HG03060 (cell line): Measurements from ENCODE around the gene MYL6.
"Not testable (repeated sequence)": the region's sequence is repeated elsewhere in the genome, so short reads cannot be mapped to it uniquely, and the experiment has no call there.

Source experiments
- ATAC-seq: cut with Tn5 transposase; IDR thresholded peaks from one replicate; pipeline ENCODE4 v1.9.1; 2021; ENCODE audit warnings: low read depth, moderate number of reproducible peaks; ENCODE audit not compliant: unreplicated experiment

Gene MYL6

DNA sequence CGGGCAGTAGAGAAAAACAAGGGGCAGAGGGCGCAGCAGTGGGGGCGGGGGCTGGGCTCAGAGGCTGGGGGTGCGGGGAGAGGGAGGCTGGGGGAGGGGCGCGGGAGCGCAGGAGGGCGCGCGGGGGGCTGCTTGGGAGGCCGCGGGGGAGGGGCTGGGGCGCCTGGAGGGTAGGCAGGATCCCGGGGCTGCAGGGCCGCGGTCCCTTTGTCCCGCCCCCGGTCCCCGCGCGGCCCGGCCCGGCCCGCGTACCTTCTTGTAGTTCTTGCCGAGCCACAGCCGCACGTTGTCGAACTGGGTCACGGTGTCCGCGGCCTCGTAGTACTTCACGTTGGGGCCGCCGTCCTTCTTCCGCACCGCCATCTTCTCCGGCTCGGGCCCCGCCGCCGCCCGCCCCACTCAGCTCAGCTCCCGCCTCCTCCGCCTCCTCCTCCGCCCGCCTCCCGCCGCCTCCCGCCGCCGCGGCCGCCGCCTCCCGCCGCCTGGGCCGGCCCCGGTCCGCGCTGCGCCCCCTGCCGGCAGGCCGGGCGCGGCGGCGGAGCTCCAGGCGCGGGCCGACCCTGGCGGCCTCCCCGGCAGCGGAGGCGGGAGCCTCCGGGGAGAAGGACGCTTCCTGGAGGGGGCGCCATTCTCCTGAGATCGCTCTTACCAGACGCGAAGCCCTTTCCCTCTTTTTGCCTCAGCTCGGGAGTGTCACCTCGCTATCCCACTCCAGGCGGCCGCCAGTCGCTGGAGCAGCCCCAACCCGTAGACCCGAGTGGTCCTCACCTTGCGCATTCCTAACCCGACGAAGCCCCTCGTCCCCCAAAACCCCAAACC lies 31.1 kb downstream of the MYL6 start, which contains the start of gene SMARCC2:
TSS of gene SMARCC2 (minus strand) at position 385 of the 819 bp plus-strand sequence. CDS start at position 363, 22 bp downstream.
- ATAC-seq, result no peak

DNA sequence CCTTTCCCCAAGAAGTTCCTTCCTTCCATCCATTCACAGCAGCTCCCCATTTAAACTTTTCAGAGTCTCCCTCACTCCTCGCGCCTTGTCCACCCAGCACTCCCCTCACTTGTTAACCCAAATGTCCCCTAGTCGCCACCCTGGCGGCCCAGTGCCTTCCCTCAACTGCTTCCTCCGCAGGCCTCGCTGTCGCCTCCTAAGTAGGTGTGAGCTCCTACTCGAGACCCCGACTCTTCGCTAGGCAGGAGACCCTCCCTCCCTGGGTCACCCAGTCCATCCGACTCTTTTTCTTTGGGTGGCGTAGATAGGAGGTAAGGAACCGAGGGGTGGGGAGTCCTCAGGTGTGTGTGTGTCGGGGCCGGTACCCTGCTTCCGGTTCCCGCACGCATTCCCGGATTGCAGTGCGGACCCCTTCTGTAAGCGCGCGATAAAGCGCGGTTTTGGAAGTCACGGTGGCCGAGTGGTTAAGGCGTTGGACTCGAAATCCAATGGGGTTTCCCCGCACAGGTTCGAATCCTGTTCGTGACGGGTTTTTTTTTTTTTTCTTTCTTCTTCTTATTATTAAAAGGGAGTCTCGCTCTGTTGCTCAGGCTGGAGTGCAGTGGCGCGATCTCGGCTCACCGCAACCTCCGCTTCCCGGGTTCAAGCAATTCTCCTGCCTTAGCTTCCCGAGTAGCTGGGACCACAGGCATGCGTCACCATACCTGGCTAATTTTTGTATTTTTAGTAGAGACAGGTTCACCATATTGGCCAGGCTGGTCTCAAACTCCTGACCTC lies 31.9 kb downstream of the MYL6 start:
- ATAC-seq, result peak; percentile 38

DNA sequence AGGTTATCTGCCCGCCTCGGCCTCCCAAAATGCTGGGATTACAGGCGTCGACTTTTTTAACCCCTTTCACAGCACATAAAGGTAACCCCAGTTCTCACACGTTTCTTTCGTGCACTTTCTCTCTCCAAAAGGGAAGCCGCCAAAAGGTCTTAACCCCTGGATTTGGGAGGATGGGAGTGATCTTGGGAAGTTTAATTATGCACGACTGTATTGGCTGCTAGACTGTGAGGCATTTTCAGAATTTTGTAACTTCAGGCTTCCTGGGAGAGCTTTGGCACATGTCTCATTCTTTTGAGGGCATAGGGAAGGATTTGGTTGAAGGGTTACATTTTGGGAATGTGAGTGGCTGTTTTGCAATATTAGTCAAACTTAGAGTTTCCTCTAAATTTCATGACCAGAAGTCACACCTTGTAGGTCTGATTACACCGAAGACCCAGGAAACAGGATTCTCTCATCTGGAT lies 32.6 kb downstream of the MYL6 start:
- ATAC-seq, result no peak

DNA sequence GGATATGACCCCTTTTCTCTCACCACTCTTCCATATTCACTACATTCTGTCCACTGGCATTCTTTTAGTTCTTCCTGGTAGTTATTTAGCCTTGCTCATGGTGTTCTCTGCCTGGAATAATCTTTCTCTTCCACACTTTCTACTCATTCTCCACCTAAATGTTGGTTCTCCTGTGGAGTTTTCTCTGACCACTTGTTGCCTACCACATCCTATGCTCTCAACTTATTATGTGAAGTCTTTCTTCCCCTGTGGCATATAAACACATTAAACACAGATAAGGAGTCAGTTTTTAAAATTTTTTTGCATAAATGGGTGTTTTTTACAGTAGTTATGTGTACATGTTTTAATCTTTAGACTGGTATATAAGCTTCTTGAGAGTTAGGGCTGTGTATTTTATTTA lies 34.4 kb downstream of the MYL6 start:
- no peak for ATAC-seq

DNA sequence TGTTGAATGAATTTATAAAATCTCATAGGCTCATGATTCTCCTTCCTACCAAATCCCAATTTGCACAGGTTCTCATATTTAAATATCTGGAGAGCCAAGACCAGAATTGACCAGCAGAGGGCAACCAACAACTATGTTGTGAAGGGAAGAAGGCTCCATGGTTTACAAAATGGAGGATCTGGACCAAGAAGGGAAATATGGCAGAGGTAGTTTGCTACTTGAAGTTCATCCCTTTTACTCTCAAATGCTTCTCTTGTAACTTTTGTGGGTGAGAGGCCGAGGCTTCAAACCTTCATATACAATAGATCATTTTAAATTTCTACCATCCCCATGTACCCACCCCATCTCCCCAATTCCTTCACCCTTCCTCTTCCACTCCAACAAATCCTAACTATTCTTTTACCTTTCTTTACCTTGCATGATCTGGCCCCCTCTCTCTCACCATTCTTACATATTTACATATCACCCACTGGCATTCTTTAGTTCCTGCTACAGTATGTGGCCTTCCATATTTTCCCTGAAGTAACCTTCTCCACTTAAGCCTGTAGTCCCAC lies 34.9 kb downstream of the MYL6 start:
- no peak for ATAC-seq

DNA sequence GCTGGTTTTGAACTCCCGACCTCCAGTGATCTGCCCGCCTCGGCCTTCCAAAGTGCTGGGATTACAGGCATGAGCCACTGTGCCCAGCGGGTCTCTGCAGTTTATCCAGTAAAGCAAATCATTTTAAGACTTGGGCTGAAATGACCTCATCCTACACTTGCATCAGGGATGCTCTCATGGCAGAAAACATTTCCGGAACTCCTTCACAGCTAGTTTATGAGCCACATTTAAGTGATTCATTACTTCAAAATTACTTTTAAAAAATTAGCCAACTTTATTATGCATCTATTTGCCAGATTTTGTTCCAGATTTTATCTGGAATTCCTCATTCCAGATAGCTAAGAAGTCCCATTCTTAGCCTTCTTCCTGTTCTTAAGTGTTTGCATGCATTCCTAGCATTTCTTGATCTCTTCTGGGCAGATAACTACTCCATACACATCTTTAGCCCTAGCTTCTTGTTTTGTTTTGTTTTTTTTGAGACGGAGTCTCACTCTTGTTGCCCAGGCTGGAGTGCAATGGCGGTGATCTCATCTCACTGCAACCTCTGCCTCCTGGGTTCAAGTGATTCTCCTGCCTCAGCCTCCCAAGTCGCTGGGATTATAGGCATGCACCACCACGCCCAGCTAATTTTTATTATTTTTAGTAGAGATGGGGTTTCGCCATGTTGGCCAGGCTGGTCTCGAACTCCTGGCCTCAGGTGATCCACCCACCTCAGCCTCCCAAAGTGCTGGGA lies 38.8 kb downstream of the MYL6 start:
- ATAC-seq, result not testable (repeated sequence)

DNA sequence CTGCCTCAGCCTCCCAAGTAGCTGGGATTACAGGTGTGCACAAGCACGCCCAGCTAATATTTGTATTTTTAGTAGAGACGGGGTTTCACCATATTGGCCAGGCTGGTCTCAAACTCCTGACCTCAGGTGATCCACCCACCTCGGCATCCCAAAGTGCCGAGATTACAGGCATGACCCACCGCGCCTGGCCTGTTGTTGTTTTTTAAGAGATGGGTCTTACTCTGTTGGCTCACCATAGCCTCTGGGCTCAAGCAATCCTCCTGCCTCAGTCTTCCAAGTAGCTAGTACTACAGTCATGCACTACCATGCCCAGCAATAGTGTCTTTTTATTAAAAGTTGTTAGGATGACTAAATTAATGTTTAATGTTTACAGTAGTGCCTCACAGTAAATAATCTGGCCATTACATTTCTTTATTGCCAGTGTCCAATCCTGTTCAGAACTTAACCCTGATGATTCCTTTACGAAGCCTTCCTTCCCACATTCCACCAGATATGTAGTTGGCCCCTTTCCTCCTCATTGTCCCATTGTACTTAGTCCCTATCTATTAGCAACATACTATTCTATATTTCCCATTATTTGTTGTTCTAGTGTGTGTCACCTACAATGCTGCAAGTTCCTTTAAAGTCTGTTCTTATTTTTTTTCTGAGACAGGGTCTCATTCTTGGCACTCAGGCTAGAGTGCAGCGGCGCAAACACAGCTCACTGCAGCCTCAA lies 39.9 kb downstream of the MYL6 start:
- no peak for ATAC-seq

DNA sequence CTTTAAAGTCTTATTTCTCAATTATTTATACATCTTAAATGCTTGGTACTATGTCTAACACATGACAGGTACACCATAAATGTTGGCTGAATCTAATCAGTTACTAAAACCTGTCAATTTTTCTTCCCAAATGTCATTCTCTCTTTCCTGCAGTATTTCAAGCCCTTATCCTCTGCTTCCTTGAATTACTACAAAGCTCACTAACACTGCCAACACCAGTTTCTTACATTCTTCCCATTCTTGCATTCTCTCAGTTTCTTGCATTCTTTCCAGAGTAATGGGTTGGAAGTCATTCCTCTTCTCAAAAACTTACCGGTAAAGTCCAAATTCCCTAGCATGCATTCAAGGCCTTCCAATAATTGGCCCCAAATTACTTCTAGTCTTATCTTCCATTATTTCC lies 40.7 kb downstream of the MYL6 start:
- ATAC-seq, result no peak

DNA sequence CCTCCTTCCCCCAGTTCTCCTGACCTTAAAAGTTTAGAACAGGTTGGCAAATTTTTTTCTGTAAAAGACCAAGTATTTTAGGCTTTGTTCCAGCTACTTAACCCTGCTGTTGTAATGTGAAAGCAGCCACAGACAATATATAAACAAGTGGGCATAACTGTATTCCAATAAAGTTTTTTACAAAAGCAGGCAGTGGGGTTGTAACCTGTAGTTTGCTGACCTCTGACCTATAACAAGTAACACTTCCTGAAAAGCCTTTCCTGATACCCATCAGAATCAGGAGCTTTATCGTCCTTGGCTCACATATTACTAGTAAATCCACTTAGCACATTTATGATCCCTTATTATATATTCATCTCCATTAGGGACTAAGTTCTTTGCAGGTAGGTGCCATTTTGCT lies 44.2 kb downstream of the MYL6 start:
- no peak for ATAC-seq

DNA sequence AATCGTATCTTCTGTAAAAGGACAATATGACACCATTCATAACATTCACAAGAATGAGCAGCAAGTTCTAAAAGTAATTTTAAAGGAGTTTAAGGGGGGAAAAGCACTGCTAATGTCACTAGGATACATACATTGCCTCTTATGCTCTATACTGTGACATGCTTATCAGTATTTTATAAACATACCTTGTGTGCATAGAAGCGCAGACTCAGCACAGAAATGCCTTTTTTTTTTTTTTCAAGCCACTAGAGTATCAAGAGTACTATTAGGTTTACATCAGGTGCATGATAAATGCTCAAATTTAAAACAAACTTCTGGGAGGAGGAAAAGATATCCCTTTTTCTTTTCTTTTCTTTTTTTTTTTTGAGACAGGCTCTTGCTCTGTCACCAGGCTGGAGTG lies 44.7 kb downstream of the MYL6 start:
- no peak for ATAC-seq

DNA sequence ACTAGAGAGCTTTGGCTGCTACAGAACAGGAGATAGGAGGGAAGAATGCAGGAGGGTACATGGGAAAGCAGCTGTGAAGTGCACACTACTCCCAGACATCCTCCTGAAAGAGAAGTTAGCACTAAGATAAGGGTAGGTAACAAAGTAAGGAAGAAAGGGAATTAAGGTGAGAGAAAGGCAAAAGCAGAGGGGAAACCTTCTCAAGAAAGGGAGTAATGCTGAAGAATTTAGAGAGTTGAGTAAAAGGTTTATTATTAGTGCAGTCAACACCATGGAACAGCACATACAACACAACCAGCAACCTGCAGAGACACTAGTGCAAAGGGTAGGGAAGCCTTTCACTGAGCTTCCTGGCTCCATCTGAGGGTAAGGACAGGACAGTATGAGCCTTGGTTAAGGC lies 46.1 kb downstream of the MYL6 start:
- ATAC-seq, result no peak

DNA sequence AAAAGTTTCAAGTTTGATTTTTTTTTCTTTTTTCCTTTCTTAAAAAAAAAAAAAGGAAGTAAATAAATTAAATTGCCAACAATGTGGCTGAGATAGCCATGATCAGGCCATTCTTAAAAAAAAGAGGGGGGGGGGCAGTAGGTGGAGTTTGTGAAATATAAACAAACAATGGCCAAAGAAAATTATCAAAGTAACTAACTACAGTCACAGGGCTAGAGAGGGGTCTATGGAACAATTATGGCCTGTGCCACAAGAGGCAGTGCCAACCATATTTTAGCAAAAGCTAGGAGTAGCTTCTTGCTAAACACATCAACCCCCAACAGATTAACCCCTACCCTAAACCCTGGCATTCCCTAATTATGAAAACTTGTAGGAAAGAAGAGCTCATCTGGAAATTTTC lies 47.3 kb downstream of the MYL6 start:
- ATAC-seq, result no peak

DNA sequence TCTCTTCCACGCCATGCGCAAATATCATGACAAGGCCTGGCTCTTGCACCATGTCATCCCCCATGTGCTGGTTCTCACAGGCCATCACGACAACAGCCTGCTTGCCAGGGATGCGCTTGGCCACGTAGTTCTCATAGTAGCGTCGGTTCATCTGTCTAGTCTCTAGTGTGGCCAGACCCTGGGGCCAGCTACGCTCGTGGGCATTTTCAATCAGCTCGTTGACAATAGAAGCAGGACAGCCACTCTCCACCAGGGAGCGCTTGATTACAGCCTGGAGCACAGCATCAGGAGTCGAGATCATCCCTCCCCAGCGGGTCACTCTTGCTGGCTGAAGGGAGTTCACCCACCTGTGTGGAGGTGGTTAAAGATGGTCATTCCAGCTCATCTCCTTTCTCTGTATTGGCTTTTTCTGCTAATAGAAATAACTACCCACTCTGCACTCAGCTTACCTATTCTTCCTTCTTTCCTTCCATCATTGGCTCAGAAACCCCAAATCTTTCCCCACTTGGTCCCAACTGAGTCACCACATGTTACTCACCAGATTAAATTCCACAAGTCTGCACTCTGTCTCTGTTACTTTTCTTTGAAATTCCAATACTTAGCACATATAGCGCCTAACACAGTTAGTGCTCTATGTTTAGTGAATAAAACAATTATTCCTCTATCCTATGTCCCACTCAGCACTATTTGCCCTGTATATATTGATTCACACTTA lies 48.5 kb downstream of the MYL6 start:
- ATAC-seq, result no peak

DNA sequence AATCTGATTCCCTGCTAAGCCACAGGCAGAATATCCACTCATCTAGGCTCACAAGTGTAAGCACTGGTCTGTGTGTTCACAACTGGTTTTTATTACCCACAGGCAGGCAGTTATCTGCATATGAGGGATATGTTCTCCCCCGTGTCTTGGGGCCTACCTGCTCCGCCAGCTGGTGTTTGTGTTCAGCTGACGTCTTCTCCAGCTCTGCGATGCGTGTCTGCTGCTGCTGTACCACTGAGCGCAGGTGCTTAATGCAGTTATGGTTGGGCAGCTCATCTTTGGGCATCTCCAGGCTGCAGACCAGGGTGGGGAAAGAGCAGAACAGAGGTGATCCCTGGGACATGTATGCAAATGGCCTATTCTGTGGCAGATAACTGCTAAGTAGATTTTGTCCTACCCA lies 49.8 kb downstream of the MYL6 start:
- no peak for ATAC-seq
